Hematopoietic multipotent progenitor cell (in vitro differentiated cells): ENCODE results near the gene DIAPH1. TPM values are rescaled to one million over a fixed set of nuclear protein-coding genes. Genes with fewer than 3 reads are reported as not detected.
A peak's percentile ranks its signal among the peaks of the same experiment; 100 is the strongest.
"Not testable (repeated sequence)": the region's sequence is repeated elsewhere in the genome, so short reads cannot be mapped to it uniquely, and the experiment has no call there.

Experiments used
- DNase-seq, 3 donors: peaks; one replicate each; pipeline ENCODE4 v3.0.0-alpha.2; 2011 to 2015; ENCODE audit warnings: low read depth in 2 of 3, low spot score in 2 of 3
- total RNA-seq: library from RNA; depleted of rRNA; stranded (reverse); fragments of >200 nt; gene quantifications from one replicate; pipeline ENCODE4 v1.2.3, GENCODE V29; 2012

DIAPH1 gene
- total RNA-seq, 1 donor, result 41.5 TPM

DNA sequence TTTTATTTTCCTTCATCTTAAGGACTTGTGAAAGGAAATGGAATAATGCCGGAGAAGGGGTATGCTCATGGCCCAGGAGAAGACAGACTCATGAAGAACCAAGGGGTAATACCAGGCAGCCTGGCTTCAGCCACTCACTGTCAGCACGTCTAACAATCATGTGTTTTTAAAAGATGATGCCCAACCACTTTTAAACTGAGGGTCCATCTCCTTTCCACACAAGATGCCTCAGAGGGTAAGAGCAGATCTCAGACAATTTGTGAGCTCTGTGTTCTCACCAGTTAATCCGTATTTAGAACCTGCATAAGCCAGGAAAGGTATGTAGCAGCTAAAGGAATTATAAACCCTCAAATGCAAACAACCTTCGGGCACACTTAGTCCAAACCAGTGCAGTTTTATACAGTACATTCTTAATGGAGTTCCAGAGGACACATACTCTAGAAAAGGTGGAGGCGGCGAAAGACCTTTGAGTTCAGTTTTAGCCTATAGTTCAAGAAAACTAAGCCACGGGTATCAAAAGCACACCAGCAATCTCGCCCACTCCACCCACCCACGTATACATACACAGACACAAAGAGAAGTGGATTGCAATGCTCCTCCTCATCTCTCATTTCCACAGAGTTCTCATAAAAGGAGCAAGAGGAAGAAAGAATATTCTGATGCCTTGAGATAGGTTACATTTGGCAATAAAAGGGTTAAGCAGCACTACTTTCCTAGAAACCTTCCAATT is 2.6 kb downstream of the DIAPH1 start:
- DNase-seq, result no peak

DNA sequence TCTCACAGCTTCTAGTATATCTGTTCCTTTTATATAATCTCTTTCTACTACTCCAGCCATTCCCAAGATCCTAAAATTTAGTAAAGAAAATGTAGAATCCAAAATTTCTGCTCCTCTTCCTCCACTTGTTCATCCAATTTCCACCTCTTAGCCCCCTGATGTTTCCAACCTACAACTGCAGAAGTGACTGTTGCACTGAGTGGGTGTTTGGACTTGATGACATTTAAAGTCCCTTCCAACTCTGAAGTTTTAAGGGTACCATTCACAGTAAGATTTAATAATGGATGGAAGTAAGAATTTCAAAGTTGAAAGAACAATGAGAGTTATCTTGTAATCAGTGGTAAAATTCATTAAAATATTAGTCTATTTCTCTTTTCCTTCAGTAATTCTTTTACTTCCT is 5.5 kb downstream of the DIAPH1 start:
- DNase-seq, result no peak

DNA sequence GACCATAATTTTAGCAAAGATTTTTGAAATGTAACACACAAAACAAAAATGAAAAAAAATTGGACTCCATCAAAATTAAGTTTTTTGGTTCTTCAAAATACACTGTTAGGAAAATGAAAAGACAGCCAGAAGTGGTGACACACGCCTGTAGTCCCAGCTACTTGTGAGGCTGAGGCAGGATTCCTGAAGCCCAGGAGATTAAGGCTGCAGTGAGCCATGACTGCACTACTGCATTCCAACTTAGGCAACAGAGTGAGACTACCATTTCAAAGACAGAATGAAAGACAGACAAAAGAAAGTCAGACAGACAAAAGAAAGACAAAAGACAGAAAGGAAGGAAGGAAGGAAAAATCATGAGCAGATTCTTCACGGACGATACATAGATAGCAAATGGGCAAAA is 7.5 kb downstream of the DIAPH1 start:
- no peak for DNase-seq

DNA sequence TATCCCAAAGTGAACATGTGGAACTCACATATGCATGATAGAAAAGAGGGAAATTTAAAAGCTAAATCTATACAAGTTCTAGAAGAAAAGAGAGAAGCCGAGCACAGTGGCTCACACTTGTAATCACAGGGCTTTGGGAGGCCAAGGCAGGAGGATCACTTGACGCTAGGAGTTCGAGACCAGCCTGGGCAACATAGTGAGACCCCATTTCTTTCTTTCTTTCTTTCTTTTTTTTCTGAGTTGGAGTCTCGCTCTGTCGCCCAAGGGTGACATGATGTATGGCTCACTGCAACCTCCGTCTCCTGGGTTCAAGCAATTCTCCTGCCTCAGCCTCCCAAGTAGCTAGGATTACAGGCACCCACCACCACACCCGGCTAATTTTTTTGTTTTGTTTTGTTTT is 8.9 kb downstream of the DIAPH1 start:
- not testable (repeated sequence) for DNase-seq

DNA sequence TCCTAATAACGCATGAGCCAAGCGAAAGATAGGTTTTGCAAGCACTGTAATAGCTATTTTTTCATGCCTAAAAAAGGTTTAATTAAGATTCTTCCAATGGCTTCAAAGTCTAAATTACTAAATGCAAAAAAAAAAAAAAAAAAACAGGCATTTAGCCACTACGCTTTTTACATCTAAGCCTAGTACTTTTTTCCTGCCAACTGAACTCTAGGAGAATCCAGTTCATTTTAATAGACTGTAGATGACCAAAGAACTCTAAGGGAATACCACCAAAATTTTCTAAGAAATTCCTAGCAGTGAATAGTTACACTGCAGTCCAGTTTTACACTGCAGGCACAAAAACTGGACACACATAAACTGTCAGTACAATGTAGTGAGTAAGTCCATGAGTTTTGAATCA is 9.8 kb downstream of the DIAPH1 start:
- no peak for DNase-seq

DNA sequence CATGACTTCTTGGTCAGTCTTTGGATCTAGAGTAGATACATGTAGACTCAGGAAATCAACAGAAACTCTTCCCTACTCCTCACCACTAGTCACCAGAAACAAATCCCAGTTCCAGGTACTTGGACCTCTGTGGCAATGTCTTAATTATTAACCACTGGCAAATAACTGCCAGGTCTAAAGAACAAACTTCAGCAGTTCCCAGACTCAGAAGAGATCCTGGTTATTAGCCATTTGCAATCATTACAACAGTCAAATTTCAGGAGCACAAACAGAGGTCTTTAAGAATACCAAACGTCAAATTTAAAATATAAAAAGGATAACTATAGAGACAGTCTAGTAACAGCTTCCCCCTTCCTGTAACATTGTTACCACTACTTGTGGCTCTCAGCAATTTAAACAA is 10.2 kb downstream of the DIAPH1 start:
- no peak for DNase-seq

DNA sequence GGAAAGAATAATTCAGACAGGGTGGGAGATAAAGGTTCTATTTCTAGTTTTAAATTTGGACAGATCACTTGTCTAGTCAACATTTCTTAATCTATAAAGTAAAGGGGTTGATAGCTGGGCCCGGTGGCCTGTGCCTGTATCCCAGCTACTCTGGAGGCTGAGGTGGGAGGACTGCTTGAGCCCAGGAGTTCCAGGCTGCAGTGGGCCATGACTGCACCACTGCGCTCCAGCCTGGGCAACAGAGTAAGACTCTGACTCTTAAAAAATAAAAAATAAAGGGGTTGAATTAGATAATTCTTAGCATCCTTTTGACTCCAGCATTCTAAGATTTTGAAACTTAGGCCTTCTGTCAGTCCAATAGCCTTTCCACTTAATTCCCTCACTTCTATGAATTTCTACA is 10.8 kb downstream of the DIAPH1 start:
- no peak for DNase-seq

DNA sequence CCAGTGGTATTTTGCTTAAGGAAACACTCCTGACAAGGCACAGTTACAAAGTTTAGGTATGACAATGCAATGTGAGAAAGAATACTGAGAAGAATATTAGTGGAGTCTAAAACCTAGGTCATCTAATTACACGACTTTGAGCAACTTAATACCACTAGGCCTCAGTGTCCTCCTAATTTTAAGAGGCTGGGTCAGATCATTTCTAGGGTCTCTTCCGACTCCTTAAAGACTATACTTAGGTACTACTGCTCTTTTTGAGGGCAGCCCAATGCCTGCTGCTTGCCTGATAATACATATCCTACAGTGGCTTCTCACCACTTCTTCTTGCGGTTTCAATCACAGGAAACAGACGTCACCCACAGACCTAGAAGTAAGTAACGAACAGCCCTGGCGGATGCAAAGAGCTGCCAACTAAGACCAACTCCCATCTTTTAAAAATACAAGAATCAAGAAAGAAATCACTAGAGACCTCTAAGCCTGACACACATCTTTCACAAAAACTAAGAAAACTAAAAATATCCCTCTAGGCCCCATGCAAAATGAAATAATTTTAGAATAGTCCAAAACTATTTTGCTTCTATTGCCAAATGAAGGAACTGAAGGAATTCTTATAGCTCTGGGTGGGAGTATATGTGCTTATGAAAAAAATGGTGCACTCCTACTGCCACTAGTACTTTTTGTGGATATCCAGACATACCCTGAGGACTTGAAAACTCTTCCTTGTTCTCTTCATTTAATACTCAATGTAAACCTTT is 13.1 kb downstream of the DIAPH1 start:
- DNase-seq, result peak; percentile 58 to 97 (median 94)

DNA sequence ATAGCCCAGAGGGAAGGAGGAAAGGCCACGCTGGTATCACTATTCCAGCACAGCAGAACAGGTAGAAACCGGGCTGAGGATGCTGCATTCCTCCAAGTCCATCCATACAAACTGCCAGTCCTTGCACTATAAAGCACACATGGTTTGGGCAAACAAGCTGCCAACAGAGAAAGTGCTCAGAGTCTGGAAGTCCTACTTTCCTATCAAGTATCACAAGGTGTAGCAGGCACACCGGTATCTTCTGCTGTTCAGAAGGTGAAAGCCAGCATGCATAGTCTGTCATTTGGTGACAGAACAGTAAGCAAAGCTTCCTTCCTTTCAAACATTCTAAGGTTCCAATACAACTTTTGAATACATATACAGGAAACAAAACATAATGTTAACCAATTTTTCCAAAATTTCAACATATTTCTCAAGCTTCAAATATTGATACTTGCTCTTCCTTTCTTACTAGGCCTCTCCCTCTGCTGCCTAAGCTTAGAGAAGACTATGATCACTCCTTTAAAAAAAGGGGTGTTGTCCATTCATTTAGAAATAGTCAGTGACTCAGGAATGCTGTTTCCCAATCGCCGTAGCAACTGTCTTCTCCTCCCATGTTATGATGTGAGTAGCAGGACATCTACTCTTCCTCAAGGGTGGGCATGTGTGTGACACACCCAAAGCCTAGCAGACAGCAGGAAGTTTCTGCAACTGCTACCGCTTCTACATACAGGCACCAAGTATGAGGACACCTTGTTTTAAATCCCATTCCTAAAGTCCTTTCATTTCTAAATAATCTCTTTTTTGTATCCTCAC is 14.7 kb downstream of the DIAPH1 start:
- no peak for DNase-seq

DNA sequence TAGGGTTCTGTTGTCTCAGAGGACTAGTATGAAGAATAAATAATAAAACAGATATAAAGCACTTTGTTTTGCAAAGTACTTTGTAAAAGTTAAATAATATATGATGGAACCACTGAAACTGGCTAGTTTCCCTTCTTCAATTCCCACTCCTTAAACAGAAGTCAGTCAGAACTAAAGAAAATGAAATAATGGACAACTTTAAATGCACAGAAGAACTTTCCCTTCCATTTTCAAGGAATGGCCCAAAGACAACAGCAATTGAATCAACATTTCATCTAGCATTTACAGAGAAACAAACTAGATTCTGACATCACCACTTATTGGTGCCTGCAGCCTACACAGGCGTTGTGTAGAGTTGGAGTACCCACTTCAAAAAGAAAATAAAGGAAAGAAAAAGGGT is 16.2 kb downstream of the DIAPH1 start:
- no peak for DNase-seq

DNA sequence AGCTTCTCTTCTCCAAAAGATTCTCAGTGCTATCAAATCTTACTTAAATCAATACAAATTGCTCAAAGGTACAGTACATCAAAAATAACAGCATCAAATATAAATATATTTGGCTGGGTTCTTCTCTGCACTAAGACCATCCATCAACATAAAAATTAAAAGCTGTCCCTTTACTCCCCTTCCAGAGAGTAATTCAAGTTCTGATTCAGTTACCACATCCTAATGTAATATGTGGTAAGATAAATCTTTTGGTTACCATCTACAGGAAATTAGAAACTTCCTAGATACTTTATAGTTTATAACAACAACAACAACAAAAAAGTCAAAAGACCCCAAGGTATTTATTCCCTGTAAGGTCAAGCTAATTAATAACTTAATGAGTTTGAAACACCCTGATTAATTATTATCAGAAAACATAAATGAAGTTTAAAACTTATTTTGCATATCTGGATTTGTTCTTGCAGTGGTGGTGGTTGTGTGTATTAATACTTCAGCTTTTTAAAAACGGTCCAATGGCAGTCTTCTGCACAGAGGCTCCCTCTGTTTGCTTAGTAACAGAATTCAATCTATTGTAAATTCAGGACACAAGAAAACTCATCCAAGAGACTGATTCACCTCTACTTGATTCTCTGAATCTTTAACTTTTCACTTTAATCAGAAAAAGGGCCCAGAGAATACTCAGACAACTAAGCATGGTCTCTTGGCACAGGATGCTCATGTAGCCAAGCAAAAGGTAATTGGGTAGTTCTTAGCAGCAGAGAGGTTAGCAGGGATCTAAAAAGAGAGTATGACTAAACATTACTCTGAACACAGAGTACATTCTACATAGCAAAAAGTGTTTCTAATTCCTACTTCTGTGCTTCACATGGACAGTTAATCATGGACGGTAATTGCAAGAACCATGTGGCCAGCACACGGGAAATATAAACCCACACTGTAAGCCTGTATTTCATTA is 20.1 kb downstream of the DIAPH1 start:
- no peak for DNase-seq

DNA sequence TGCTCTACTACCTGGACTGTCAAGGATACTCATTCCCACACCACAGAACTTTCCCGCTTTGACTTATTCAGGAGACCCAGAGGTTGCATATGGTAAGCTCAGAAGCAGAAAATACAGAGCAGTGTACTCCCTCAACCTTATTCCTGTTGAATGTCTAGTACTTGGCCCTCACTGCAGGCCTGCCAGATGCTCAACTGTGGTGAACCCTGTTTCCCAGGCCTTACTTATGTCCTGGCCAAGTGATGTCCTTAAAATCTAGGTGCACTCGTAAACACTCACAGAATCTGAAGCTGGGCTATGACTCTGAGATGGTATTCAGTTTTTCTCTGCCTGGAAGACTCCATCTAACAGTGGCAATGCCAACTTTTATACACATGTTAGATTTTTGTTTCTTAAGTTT is 21.0 kb downstream of the DIAPH1 start:
- no peak for DNase-seq

DNA sequence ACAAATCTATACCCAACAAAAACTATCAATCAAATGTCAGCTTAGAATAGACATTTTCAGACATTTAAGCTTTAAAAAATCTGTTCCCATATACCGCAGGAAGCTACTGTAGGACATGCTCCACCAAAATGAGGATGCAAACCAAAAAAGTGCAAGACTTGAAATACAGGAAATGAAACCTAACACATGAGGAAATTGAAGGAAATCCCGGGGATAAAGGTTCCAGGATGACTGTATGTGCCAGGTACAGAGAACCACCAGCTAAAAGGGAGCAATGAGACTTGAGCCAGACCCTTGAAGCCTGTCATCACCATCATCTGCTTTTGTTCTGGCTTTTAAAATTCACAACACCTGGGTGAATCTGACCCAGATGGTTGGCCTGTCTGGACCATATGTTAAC is 21.4 kb downstream of the DIAPH1 start:
- DNase-seq, result no peak

DNA sequence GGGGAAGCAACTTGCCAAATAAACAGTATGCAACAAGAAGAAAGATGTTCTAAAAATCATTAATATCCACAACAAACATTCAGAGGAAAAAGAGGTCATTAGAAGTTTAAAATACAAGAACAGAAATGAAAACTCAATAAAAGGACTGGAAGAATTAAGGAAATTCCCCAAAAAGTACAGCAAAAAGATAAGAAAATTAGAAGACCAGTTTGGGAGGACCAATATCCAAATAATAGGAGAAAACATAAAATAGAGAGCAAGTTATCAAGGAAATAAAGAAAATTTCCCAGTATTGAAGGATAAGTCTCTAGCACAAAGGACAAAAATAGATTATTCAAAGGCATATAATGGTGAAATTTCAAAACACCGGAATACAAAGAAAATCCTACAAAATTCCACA is 21.9 kb downstream of the DIAPH1 start:
- DNase-seq, result no peak

DNA sequence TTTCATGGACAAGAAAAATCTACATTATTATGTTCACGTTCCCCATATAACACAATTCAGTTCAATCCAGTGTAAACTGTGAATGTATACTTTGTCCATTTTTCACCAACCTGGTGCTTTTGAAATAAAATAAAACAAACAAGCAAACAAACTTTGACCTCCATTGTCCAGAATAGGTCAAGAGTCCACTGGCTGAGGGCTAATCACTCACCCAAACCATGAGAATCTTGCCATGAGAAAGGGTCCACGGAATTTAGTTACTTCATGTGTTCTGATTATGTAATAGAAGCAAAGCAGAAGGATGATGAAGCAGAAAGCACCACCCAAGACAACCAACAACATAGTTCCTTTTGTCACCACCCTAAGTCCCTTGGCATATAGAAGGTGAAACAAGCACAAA is 28.7 kb downstream of the DIAPH1 start:
- peak in 1 of 3 donors; percentile 42 for DNase-seq

DNA sequence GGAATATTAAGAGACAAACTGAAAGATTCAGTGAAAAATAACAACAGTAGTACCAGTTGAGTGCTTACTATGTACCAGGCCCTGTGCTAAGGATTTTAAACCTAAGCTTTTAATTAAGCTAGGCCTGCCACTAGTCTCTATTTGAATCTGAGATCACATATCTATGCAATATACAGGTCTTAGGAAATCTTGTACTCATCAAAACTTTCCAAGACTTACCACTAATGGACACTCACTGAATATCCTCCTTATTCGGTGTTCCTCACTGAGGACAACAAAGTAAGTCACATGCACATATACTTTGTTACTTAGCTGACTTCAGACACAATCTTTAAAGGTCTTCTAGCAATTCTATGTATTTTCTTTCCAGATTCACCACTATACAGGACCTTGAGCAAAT is 32.6 kb downstream of the DIAPH1 start:
- DNase-seq, result no peak

DNA sequence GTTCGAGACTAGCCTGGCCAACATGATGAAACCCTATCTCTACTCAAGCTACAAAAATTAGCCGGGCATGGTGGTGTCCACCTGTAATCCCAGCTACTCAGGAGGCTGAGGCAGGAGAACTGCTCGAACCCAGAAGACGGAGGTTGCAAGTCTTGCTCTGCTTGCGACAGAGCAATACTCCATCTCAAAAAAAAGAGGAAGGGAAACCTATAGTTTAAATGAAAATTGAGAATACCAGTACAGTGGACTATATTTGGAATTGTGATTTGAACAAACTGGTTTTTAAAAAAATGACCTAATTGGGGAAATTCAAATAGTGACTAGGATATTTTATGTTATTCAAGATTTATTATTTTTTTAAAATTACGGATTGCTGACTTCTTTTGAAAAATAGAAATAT is 33.2 kb downstream of the DIAPH1 start:
- no peak for DNase-seq

DNA sequence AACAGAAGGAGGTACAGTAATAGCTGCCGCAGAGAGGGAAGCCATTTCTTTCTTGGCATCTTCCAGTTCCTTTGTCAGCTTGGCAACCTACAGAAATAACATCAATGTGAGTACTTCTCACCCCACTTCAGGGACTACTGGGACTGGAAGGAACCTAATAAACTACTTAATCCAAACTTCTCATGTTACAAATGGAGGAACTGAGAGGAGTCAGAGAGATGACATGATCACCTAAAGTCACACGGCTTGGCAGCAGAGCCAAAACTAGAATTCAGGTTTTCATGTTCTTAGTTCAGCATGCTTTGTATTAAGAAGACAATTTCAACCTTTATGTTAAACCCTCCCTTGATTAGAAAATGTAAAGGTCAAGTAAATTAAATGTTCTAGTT is 44.7 kb downstream of the DIAPH1 start:
- no peak for DNase-seq

DNA sequence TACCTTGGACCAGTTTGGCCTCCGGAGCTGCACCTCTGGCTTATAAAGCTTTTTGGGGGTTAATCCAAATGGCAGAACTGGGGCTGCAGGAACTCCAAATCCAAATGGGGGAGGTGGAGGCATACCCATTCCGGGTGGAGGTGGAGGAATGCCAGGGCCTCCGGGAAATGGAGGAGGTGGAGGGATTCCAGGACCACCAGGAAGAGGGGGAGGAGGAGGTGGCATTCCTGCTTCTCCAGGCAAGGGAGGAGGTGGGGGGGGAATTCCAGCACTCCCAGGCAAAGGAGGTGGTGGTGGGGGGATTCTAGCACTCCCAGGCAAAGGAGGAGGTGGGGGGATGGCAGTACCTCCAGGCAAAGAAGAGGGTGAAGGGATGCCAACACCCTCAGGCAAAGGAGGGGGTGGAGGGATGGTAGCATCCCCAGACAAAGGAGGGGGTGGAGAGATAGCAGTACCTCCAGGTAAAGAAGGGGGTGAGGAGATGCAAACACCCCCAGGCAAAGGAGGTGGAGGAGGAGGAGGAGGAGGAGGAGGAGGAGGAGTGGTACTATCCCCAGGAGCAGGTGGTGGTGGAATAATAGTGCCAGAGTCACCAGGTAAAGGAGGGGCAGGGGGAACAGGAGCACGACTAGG is 45.2 kb downstream of the DIAPH1 start:
- no peak for DNase-seq

DNA sequence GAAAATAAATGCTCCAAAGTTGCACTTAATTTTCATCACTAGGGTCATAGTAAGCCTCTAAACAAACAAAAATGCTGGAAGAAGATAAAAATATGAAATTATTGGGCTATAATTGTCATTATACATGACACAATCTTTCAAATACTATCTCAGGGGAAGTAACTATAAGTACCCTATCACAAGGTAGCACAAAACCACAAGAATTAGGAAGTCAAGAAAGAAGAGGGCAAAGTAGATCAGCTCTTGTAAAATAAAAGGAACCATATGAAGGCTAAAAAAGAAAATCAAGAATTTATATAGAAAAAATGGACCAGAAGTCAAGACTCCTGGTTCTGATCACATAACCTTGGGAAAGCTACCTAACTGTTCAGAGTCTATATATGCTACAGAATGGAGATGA is 48.1 kb downstream of the DIAPH1 start:
- peak in 1 of 3 donors; percentile 48 for DNase-seq
